ENCODE data around the gene ZNF71.

DNA sequence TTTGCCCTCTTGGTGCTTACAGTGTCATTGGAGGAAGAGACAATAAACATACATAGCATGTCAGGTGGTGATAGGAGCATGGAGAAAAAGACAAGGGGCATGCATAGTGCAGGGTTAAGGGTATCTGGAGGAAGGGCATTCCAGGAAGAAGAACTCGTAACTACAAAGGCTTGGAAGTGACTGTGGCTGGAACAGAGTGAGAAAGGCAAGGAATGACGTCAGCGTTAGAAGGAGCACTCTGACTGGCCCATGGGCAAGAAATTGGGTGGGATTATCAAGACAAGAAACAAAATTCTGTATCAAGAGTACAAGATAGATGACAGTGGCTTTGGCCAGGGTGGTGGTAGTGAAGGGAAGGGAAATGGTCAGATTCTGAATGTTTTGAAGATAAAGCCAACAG lies 59.0 kb downstream of the ZNF71 start:
- TF ChIP-seq, protein P1, sequence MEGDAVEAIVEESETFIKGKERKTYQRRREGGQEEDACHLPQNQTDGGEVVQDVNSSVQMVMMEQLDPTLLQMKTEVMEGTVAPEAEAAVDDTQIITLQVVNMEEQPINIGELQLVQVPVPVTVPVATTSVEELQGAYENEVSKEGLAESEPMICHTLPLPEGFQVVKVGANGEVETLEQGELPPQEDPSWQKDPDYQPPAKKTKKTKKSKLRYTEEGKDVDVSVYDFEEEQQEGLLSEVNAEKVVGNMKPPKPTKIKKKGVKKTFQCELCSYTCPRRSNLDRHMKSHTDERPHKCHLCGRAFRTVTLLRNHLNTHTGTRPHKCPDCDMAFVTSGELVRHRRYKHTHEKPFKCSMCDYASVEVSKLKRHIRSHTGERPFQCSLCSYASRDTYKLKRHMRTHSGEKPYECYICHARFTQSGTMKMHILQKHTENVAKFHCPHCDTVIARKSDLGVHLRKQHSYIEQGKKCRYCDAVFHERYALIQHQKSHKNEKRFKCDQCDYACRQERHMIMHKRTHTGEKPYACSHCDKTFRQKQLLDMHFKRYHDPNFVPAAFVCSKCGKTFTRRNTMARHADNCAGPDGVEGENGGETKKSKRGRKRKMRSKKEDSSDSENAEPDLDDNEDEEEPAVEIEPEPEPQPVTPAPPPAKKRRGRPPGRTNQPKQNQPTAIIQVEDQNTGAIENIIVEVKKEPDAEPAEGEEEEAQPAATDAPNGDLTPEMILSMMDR (IDR thresholded peaks at IDR 0.05), result no peak
- TF ChIP-seq EZH2 (IDR thresholded peaks at IDR 0.05; ENCODE audit: borderline replicate concordance, insufficient read depth, low read depth, low read length, poor library complexity, severe bottlenecking), result no peak

Measured in B cell (primary cell).